Fibroblast of lung (primary cell): ENCODE data around the gene SYNM. TPM values are rescaled to one million over a fixed set of nuclear protein-coding genes. Genes with fewer than 3 reads are reported as not detected.

ENCODE experiments used
- DNase-seq, 2 donors: peaks; one replicate each; pipeline versions ENCODE4 v3.0.0 to v3.0.0-alpha.2; 2010; ENCODE audit warnings: low read depth in 2 of 2
- H2AFZ ChIP-seq: 2 replicates; pipeline ENCODE4 v1.5.1; 2012; ENCODE audit warnings: low read length, control low read depth, inconsistent platforms
- H3K27ac ChIP-seq: 2 replicates; pipeline ENCODE4 v1.5.1; 2011; ENCODE audit warnings: low read length, control low read depth; ENCODE audit not compliant: insufficient read depth
- H3K27me3 ChIP-seq: 2 replicates; pipeline ENCODE4 v1.5.1; 2011; ENCODE audit warnings: mild to moderate bottlenecking, low read length; ENCODE audit not compliant: control insufficient read depth, insufficient read depth
- H3K36me3 ChIP-seq: 2 replicates; pipeline ENCODE4 v1.5.1; 2011; ENCODE audit warnings: low read length; ENCODE audit not compliant: control insufficient read depth, insufficient read depth
- H3K4me1 ChIP-seq: 2 replicates; pipeline ENCODE4 v1.5.1; 2011; ENCODE audit warnings: low read length; ENCODE audit not compliant: control insufficient read depth, insufficient read depth; ENCODE audit errors: extremely low read depth
- H3K4me2 ChIP-seq: 2 replicates; pipeline ENCODE4 v1.5.1; 2011; ENCODE audit warnings: low read length, control low read depth; ENCODE audit not compliant: insufficient read depth; ENCODE audit errors: extremely low read depth
- H3K4me3 ChIP-seq, 4 experiments: fragments of 200-600 bp in 1 of 4; sonication (generic) in 1 of 4; replicated peaks in 1 of 4; 2 replicates each; pipeline ENCODE4 v1.5.1; 2011 to 2016; ENCODE audit warnings: low read length in 4 of 4, low read depth in 3 of 4, mild to moderate bottlenecking in 3 of 4, control low read depth in 2 of 4, inconsistent platforms in 1 of 4, mixed read lengths in 1 of 4; ENCODE audit not compliant: insufficient read depth in 1 of 4; ENCODE audit errors: control extremely low read depth in 1 of 4
- H3K79me2 ChIP-seq: 2 replicates; pipeline ENCODE4 v1.5.1; 2012; ENCODE audit warnings: mild to moderate bottlenecking, low read length, inconsistent platforms; ENCODE audit not compliant: control insufficient read depth, insufficient read depth
- H3K9ac ChIP-seq: 2 replicates; pipeline ENCODE4 v1.5.1; 2011; ENCODE audit warnings: mild to moderate bottlenecking, low read length, control low read depth; ENCODE audit not compliant: insufficient read depth
- H3K9me3 ChIP-seq: 2 replicates; pipeline ENCODE4 v1.5.1; 2012; ENCODE audit warnings: low read depth, low read length; ENCODE audit not compliant: control insufficient read depth, insufficient read depth
- H4K20me1 ChIP-seq: 2 replicates; pipeline ENCODE4 v1.5.1; 2011; ENCODE audit warnings: low read length; ENCODE audit not compliant: control insufficient read depth, insufficient read depth; ENCODE audit errors: extremely low read depth
- EZH2 ChIP-seq: IDR thresholded peaks from 2 replicates; pipeline ENCODE4 v1.5.1; 2012; ENCODE audit warnings: low read length, control low read depth, mild to moderate bottlenecking; ENCODE audit errors: missing control alignments
- polyA plus RNA-seq, 2 donors: library from polyadenylated mRNA; depleted of rRNA in 1 of 2; stranded (reverse) in 1 of 2; unstranded in 1 of 2; fragments of >200 nt; gene quantifications; 2 replicates each; pipeline ENCODE4 v1.2.1, GENCODE V29; 2011 to 2012; ENCODE audit warnings: missing spikeins in 1 of 2
- total RNA-seq: library from RNA; depleted of rRNA; stranded (reverse); fragments of >200 nt; gene quantifications from 2 replicates; pipeline ENCODE4 v1.2.1, GENCODE V29; 2014
- TF ChIP-seq, protein P1 (sequence below), 2 donors: IDR thresholded peaks in 1 of 2; conservative IDR thresholded peaks in 1 of 2; 1 replicate in 1 of 2; 2 replicates in 1 of 2; pipeline ENCODE4 v1.5.1; 2011 to 2012; ENCODE audit warnings: low read length in 2 of 2, control low read depth in 1 of 2, inconsistent platforms in 1 of 2, low read depth in 1 of 2, mild to moderate bottlenecking in 1 of 2

Gene SYNM
- total and polyA plus RNA-seq, 2 donors (not counting 1 experiment from before 2014, with no cell fraction given) = 1.8 to 8.6 TPM

DNA sequence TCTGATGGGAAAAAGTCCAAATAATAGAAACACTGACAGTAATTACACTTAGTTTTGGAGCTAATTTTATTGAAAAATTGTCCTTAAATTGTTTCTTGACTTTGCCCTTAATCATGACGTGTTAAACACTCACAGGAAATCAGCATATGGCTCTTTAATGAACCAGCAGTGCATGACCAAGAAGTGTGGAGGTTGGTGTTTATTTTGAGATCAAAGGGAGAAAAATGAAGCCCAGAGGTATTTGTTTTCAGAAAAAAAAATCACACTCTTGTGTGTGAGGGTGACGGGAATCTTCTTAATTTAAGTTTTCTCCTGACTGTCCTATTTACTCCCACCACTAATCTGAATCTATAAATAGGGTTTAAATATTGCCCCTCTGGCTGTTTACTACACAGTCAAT is 28.8 kb upstream of the SYNM start:
- no peak overlapping the region for H3K27ac ChIP-seq

DNA sequence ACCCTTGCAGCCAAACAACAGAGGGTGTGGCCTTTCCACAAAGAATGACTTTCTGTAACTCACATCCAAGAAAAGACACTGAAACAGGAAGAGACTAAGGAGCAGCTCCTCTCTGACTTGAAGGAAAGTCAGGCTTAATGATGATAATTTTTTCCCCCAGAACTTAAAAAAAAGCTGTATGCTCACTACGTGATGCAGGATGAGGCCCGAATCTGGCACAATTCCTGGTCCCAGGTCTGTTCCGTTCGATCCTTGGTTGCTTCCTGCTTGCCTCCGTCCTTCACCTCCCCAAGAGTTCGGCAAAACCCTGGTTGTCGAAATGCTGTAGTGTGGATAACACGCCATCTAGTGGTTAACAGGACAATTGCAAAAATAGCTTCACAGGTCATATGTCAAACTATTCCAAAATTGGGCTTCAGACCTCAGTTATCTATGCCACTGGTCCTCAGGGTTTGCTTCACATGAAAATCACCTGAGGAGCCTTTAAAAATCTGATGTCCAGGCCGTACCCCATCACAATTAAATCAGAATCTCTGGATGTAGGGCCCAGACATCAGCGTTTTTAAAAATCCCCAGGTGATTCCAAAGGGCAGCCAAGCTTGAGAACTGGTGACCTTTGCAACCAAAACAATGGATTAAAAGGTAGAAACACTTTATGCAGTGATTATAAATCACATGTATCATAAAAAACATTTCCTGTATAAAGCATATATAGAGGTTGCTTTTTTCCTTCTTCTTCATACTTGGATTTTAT is 28.1 kb upstream of the SYNM start:
- peak overlapping the region; percentile 88 for H2AFZ ChIP-seq
- H3K9ac ChIP-seq = peak overlapping the region; percentile 36
- no peaks in the 10 kb centered on the region for H3K27me3 ChIP-seq
- no peaks in the 10 kb centered on the region for H4K20me1 ChIP-seq
- peak overlapping the region in 2 of 4 experiments; percentile 34 to 61 for H3K4me3 ChIP-seq
- TF ChIP-seq, protein P1, sequence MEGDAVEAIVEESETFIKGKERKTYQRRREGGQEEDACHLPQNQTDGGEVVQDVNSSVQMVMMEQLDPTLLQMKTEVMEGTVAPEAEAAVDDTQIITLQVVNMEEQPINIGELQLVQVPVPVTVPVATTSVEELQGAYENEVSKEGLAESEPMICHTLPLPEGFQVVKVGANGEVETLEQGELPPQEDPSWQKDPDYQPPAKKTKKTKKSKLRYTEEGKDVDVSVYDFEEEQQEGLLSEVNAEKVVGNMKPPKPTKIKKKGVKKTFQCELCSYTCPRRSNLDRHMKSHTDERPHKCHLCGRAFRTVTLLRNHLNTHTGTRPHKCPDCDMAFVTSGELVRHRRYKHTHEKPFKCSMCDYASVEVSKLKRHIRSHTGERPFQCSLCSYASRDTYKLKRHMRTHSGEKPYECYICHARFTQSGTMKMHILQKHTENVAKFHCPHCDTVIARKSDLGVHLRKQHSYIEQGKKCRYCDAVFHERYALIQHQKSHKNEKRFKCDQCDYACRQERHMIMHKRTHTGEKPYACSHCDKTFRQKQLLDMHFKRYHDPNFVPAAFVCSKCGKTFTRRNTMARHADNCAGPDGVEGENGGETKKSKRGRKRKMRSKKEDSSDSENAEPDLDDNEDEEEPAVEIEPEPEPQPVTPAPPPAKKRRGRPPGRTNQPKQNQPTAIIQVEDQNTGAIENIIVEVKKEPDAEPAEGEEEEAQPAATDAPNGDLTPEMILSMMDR (conservative IDR thresholded peaks at IDR 0.05 in 1 of 2, IDR thresholded peaks at IDR 0.05 in 1 of 2; ENCODE audit: low read depth in 1 of 2, low read length in 2 of 2) = peak; percentile 90 to 95
- no peak for TF ChIP-seq EZH2
- peak; percentile 78 to 88 for DNase-seq
- no peaks in the 10 kb centered on the region for H3K9me3 ChIP-seq
- no peak overlapping the region for H3K27ac ChIP-seq
- H3K4me2 ChIP-seq = peak overlapping the region; percentile 76
- H3K4me1 ChIP-seq = peaks cover 3% of the 10 kb centered on the region
- no peaks in the 10 kb centered on the region for H3K79me2 ChIP-seq
- no peaks in the 10 kb centered on the region for H3K36me3 ChIP-seq

More for the DNA sequence above, 28.8 kb upstream of the SYNM start:
- no peak for TF ChIP-seq EZH2
- TF ChIP-seq, protein P1 (conservative IDR thresholded peaks at IDR 0.05 in 1 of 2, IDR thresholded peaks at IDR 0.05 in 1 of 2; ENCODE audit: low read depth in 1 of 2, low read length in 2 of 2) = no peak
- no peak overlapping the region for H2AFZ ChIP-seq
- no peaks in the 10 kb centered on the region for H3K36me3 ChIP-seq
- no peaks in the 10 kb centered on the region for H4K20me1 ChIP-seq
- H3K4me1 ChIP-seq = peaks cover 3% of the 10 kb centered on the region
- no peak overlapping the region for H3K9ac ChIP-seq
- H3K4me2 ChIP-seq = no peak overlapping the region
- H3K27me3 ChIP-seq = no peaks in the 10 kb centered on the region
- H3K79me2 ChIP-seq = no peaks in the 10 kb centered on the region
- H3K4me3 ChIP-seq = peak overlapping the region in 1 of 4 experiments; percentile 34
- DNase-seq = no peak
- no peaks in the 10 kb centered on the region for H3K9me3 ChIP-seq

DNA sequence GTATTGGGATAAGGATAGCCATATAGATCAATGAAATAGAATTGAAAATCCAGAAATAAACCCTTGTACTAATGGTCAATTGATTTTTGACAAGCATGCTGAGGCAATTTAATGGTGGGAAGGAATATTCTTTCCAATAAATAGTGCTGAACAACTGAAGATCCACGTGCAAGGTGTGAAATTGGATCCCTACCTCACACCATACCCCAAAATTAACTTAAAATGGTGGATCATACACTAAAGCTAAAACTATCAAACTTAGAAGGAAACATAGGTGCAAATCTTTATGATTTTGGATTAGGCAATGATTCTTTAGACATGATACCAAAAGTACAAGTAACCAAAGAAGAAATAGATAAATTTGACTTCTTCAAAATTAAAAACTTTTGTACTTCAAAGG is 22.1 kb upstream of the SYNM start:
- Histone ChIP-seq H3K4me2 (no peak overlapping the region), H3K4me3 (no peak overlapping the region), H3K27me3 (no peaks in the 10 kb centered on the region), H3K9ac (no peak overlapping the region), H3K9me3 (no peaks in the 10 kb centered on the region), H4K20me1 (no peaks in the 10 kb centered on the region), H2AFZ (no peak overlapping the region), H3K27ac (no peak overlapping the region), H3K4me1 (no peaks in the 10 kb centered on the region), H3K79me2 (no peaks in the 10 kb centered on the region), H3K36me3 (no peaks in the 10 kb centered on the region)
- no peak for DNase-seq
- TF ChIP-seq, protein P1 (conservative IDR thresholded peaks at IDR 0.05 in 1 of 2, IDR thresholded peaks at IDR 0.05 in 1 of 2; ENCODE audit: low read depth in 1 of 2, low read length in 2 of 2) = no peak
- no peak for TF ChIP-seq EZH2
